HCT116 (cell line): Measurements from ENCODE around the gene CELA2A. TPM values are rescaled to one million over a fixed set of nuclear protein-coding genes. Genes with fewer than 3 reads are reported as not detected.

Experiments used
- ATAC-seq: fragments of 200-7000 bp; cut with Tn5 transposase; 2 replicates; pipeline ENCODE4 v1.9.1; 2020; ENCODE audit warnings: mild to moderate bottlenecking, moderate library complexity
- BruUV-seq: library from RNA; stranded (reverse); fragments of 400-500 nt; replicated peaks from 2 replicates; lab custom pipeline; 2021; lab: Mats Ljungman, UMichigan
- CTCF ChIA-PET: fragments of 300-600 bp; sonication (Branson Sonifier 250); formaldehyde crosslinking; loops from one replicate; lab custom pipeline; 2021; ENCODE audit warnings: antibody characterized with exemption; lab: Charles Lee
- POLR2A ChIA-PET: fragments of 300-600, 350-600 bp; sonication (Branson Sonifier 250); formaldehyde crosslinking; loops from one replicate; lab custom pipeline; 2021; ENCODE audit warnings: antibody characterized with exemption; lab: Charles Lee
- RAD21 ChIA-PET, 2 experiments: fragments of 300-600 bp; sonication (Branson Sonifier 250); formaldehyde crosslinking; loops; one replicate each; lab custom pipeline; 2023; ENCODE audit warnings: low total read pairs in 2 of 2; ENCODE audit not compliant: uncharacterized antibody in 2 of 2, unreplicated experiment in 2 of 2, low non-redundant PET in 1 of 2; lab: Charles Lee
- DNase-seq: peaks from one replicate; pipeline ENCODE4 v3.0.0-alpha.2; 2010; ENCODE audit warnings: low read depth, low spot score
- H2AFZ ChIP-seq: fragments of 200-600 bp; shearing (Covaris generic), sonication (generic); 2 replicates; pipeline ENCODE4 v1.6.1; 2017; ENCODE audit warnings: low read depth, mixed run types, mixed read lengths, antibody characterized with exemption, low read length; ENCODE audit not compliant: poor library complexity, severe bottlenecking
- H3K27ac ChIP-seq: 2 replicates; pipeline ENCODE4 v1.5.1; 2012; ENCODE audit warnings: low read depth, low read length
- H3K27me3 ChIP-seq: fragments of 200-600 bp; sonication (generic); 2 replicates; pipeline ENCODE4 v1.6.1; 2016; ENCODE audit warnings: mixed run types, low read length, mixed read lengths; ENCODE audit not compliant: insufficient read depth
- H3K36me3 ChIP-seq, 2 experiments: fragments of 200-500 bp in 1 of 2; fragments of 200-600 bp in 1 of 2; sonication (Bioruptor generic) in 1 of 2; sonication (generic) in 1 of 2; 2 replicates each; pipeline versions ENCODE4 v1.5.1 to v1.6.1; 2014 to 2016; ENCODE audit warnings: low read length in 2 of 2, inconsistent platforms in 1 of 2, mixed read lengths in 1 of 2, mixed run types in 1 of 2; ENCODE audit not compliant: insufficient read depth in 2 of 2, control insufficient read depth in 1 of 2
- H3K4me1 ChIP-seq, 2 experiments: fragments of 200-600 bp in 1 of 2; sonication (generic) in 1 of 2; 2 replicates each; pipeline versions ENCODE4 v1.5.1 to v1.6.1; 2012 to 2017; ENCODE audit warnings: low read length in 2 of 2, inconsistent platforms in 1 of 2, mild to moderate bottlenecking in 1 of 2, mixed read lengths in 1 of 2, mixed run types in 1 of 2, moderate library complexity in 1 of 2; ENCODE audit not compliant: insufficient read depth in 2 of 2, control insufficient read depth in 1 of 2
- H3K4me2 ChIP-seq: fragments of 200-600 bp; sonication (generic); 2 replicates; pipeline ENCODE4 v1.6.1; 2017; ENCODE audit warnings: mixed run types, low read length, mixed read lengths
- H3K4me3 ChIP-seq, 2 experiments: fragments of 200-600 bp in 1 of 2; sonication (generic) in 1 of 2; replicated peaks in 1 of 2; 2 replicates each; pipeline ENCODE4 v1.5.1; 2011 to 2016; ENCODE audit warnings: low read length in 2 of 2, control low read depth in 1 of 2, low read depth in 1 of 2, mild to moderate bottlenecking in 1 of 2, mixed read lengths in 1 of 2, mixed run types in 1 of 2
- H3K79me2 ChIP-seq: fragments of 200-600 bp; sonication (generic); 2 replicates; pipeline ENCODE4 v1.6.1; 2017; ENCODE audit warnings: mild to moderate bottlenecking, mixed run types, low read length, moderate library complexity, mixed read lengths; ENCODE audit not compliant: insufficient read depth
- H3K9ac ChIP-seq: fragments of 200-600 bp; sonication (generic); 2 replicates; pipeline ENCODE4 v1.6.1; 2016; ENCODE audit warnings: low read length, mixed read lengths
- H3K9me2 ChIP-seq: fragments of 200-600 bp; sonication (generic), shearing (Covaris generic); 2 replicates; pipeline ENCODE4 v1.6.1; 2017; ENCODE audit warnings: mixed run types, mild to moderate bottlenecking, moderate library complexity; ENCODE audit not compliant: insufficient read depth
- H3K9me3 ChIP-seq, 2 experiments: fragments of 200-500 bp in 1 of 2; fragments of 200-600 bp in 1 of 2; sonication (Bioruptor generic) in 1 of 2; sonication (generic) in 1 of 2; 2 replicates each; pipeline ENCODE4 v1.6.1; 2014 to 2017; ENCODE audit warnings: low read length in 2 of 2, mixed read lengths in 2 of 2, inconsistent platforms in 1 of 2, low read depth in 1 of 2, mild to moderate bottlenecking in 1 of 2, mixed run types in 1 of 2, moderate library complexity in 1 of 2; ENCODE audit not compliant: control insufficient read depth in 1 of 2, insufficient read depth in 1 of 2
- H4K20me1 ChIP-seq: fragments of 200-600 bp; sonication (generic), shearing (Covaris generic); 2 replicates; pipeline ENCODE4 v1.6.1; 2017; ENCODE audit warnings: mixed run types, mild to moderate bottlenecking, moderate library complexity; ENCODE audit not compliant: insufficient read depth
- CBX3 ChIP-seq: IDR thresholded peaks from 2 replicates; pipeline ENCODE4 v1.6.1; 2012; ENCODE audit warnings: low read depth
- CEBPB ChIP-seq: IDR thresholded peaks from 2 replicates; pipeline ENCODE4 v1.6.1; 2012; ENCODE audit warnings: low read depth
- CTCF ChIP-seq, 3 experiments: fragments of 200-600 bp in 1 of 3; sonication (generic) in 1 of 3; IDR thresholded peaks in 2 of 3; conservative IDR thresholded peaks in 1 of 3; 2 replicates each; pipeline ENCODE4 v1.5.1; 2012 to 2017; ENCODE audit warnings: low read depth in 2 of 3, low read length in 2 of 3, antibody characterized with exemption in 1 of 3, borderline replicate concordance in 1 of 3, control low read depth in 1 of 3, mild to moderate bottlenecking in 1 of 3, mixed read lengths in 1 of 3, mixed run types in 1 of 3, moderate library complexity in 1 of 3; ENCODE audit not compliant: insufficient read depth in 1 of 3
- EGR1 ChIP-seq: IDR thresholded peaks from 2 replicates; pipeline ENCODE4 v1.6.1; 2012; ENCODE audit warnings: low read depth
- ELF1 ChIP-seq: IDR thresholded peaks from 2 replicates; pipeline ENCODE4 v1.6.1; 2012; ENCODE audit warnings: low read depth, borderline replicate concordance
- JUND ChIP-seq: IDR thresholded peaks from 2 replicates; pipeline ENCODE4 v1.6.1; 2012
- POLR2A ChIP-seq: IDR thresholded peaks from 2 replicates; pipeline ENCODE4 v1.7.0; 2011; ENCODE audit warnings: borderline replicate concordance; ENCODE audit not compliant: insufficient read depth, insufficient read length; ENCODE audit errors: extremely low read depth
- POLR2AphosphoS5 ChIP-seq: IDR thresholded peaks from 2 replicates; pipeline ENCODE4 v1.6.1; 2011; ENCODE audit warnings: mild to moderate bottlenecking, low read depth, low read length, moderate library complexity
- SIN3A ChIP-seq: IDR thresholded peaks from 2 replicates; pipeline ENCODE4 v1.6.1; 2012; ENCODE audit warnings: low read depth
- SP1 ChIP-seq: IDR thresholded peaks from 2 replicates; pipeline ENCODE4 v1.6.1; 2012; ENCODE audit warnings: low read depth
- ZFX ChIP-seq: fragments of 450-650 bp; IDR thresholded peaks from 2 replicates; pipeline ENCODE4 v1.6.1; 2017
- ZNF274 ChIP-seq: fragments of 200-500 bp; sonication (Bioruptor generic); IDR thresholded peaks from 2 replicates; pipeline ENCODE4 v1.6.1; 2014; ENCODE audit warnings: mild to moderate bottlenecking, low read depth, low read length, inconsistent platforms
- intact Hi-C: fragments of 100-400 bp; cut with micrococcal nuclease; formaldehyde crosslinking; loops from 2 replicates; pipeline ENCODE4 v1.10.0; 2022
- total RNA-seq: library from RNA; stranded (reverse); gene quantifications from one replicate; pipeline ENCODE4 v1.2.1, GENCODE V29; 2021; ENCODE audit not compliant: unreplicated experiment
- TF ChIP-seq, protein P1 (sequence below): IDR thresholded peaks from 2 replicates; pipeline ENCODE4 v1.6.1; 2012
- TF ChIP-seq, protein P2 (sequence below): IDR thresholded peaks from 2 replicates; pipeline ENCODE4 v1.6.1; 2011; ENCODE audit warnings: mild to moderate bottlenecking, low read length, moderate library complexity; ENCODE audit not compliant: insufficient replicate concordance; ENCODE audit errors: extremely low read depth
- TF ChIP-seq, protein P3 (sequence below): IDR thresholded peaks from 2 replicates; pipeline ENCODE4 v1.6.1; 2012; ENCODE audit warnings: low read depth

CELA2A gene
- total RNA-seq, 1 experiment from 2014 or later: 1.6 TPM

DNA sequence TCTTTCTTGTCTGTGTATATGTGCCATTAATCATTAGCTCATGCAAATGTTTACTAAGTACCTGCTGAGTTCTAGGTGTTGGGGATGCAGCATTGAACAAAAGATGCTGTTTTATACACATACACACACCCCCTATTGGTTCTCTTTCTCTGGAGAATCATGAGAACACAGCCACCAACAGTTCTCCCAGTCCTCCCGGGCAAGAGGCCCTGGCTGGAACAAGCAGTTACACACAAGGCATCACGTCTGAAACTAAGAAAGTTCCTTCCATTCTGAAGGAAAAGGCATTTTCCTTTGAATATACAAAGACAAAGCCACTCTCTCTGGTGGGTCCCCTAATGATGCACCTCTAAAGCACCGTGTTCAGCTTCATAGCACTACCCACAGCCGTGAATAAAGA is 56.7 kb downstream of the CELA2A start:
- intact Hi-C loops: no loop called here
- Histone ChIP-seq H3K27ac (no peak overlapping the region), H3K36me3 (peaks cover 2 to 5% of the 10 kb centered on the region in 2 experiments; a peak in 1 of 4 replicates), H2AFZ (no peak overlapping the region), H3K4me2 (no peak overlapping the region), H3K27me3 (no peaks in the 10 kb centered on the region), H3K4me3 (no peak overlapping the region), H3K9me3 (no peaks in the 10 kb centered on the region), H3K4me1 (no peaks in the 10 kb centered on the region), H4K20me1 (no peaks in the 10 kb centered on the region), H3K9me2 (no peaks in the 10 kb centered on the region), H3K9ac (no peak overlapping the region), H3K79me2 (no peaks in the 10 kb centered on the region)
- RAD21 ChIA-PET: no interaction called here
- CTCF ChIA-PET: no interaction called here
- no peak for TF ChIP-seq POLR2AphosphoS5
- no peak for TF ChIP-seq SIN3A
- TF ChIP-seq ZFX: no peak
- TF ChIP-seq, protein P1, sequence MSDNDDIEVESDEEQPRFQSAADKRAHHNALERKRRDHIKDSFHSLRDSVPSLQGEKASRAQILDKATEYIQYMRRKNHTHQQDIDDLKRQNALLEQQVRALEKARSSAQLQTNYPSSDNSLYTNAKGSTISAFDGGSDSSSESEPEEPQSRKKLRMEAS: no peak
- no peak for TF ChIP-seq EGR1
- no peak for TF ChIP-seq POLR2A
- TF ChIP-seq ELF1: no peak
- TF ChIP-seq ZNF274: no peak
- no peak for TF ChIP-seq CEBPB
- DNase-seq: no peak
- BruUV-seq: no TSS peak
- ATAC-seq: no peak
- POLR2A ChIA-PET: no interaction called here

- no TSS peak for BruUV-seq
- H3K79me2 ChIP-seq: no peaks in the 10 kb centered on the region
- no peaks in the 10 kb centered on the region for H3K27me3 ChIP-seq
- H3K4me3 ChIP-seq: no peak overlapping the region
- no peak overlapping the region for H3K27ac ChIP-seq
- CTCF ChIA-PET: no interaction called here
- RAD21 ChIA-PET: no interaction called here
- no peaks in the 10 kb centered on the region for H3K4me1 ChIP-seq
- no peak overlapping the region for H3K4me2 ChIP-seq
- no peak overlapping the region for H2AFZ ChIP-seq
- ATAC-seq (no peak), DNase-seq (no peak)
- no peaks in the 10 kb centered on the region for H3K9me2 ChIP-seq
- H4K20me1 ChIP-seq: no peaks in the 10 kb centered on the region
- H3K9me3 ChIP-seq: no peaks in the 10 kb centered on the region
- peaks cover 2 to 5% of the 10 kb centered on the region in 2 experiments; a peak in 1 of 4 replicates for H3K36me3 ChIP-seq
- intact Hi-C loops: no loop called here
- POLR2A ChIA-PET: no interaction called here
- H3K9ac ChIP-seq: no peak overlapping the region
- TF ChIP-seq JUND: no peak
- TF ChIP-seq ELF1: no peak
- no peak for TF ChIP-seq SIN3A
- TF ChIP-seq CBX3: no peak
- TF ChIP-seq, protein P2, sequence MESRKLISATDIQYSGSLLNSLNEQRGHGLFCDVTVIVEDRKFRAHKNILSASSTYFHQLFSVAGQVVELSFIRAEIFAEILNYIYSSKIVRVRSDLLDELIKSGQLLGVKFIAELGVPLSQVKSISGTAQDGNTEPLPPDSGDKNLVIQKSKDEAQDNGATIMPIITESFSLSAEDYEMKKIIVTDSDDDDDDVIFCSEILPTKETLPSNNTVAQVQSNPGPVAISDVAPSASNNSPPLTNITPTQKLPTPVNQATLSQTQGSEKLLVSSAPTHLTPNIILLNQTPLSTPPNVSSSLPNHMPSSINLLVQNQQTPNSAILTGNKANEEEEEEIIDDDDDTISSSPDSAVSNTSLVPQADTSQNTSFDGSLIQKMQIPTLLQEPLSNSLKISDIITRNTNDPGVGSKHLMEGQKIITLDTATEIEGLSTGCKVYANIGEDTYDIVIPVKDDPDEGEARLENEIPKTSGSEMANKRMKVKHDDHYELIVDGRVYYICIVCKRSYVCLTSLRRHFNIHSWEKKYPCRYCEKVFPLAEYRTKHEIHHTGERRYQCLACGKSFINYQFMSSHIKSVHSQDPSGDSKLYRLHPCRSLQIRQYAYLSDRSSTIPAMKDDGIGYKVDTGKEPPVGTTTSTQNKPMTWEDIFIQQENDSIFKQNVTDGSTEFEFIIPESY: no peak
- no peak for TF ChIP-seq SP1
- TF ChIP-seq CTCF (IDR thresholded peaks at IDR 0.05 in 2 of 3, conservative IDR thresholded peaks at IDR 0.05 in 1 of 3; ENCODE audit: borderline replicate concordance in 1 of 3, insufficient read depth in 1 of 3, low read depth in 2 of 3, low read length in 2 of 3): no peak
- TF ChIP-seq, protein P3, sequence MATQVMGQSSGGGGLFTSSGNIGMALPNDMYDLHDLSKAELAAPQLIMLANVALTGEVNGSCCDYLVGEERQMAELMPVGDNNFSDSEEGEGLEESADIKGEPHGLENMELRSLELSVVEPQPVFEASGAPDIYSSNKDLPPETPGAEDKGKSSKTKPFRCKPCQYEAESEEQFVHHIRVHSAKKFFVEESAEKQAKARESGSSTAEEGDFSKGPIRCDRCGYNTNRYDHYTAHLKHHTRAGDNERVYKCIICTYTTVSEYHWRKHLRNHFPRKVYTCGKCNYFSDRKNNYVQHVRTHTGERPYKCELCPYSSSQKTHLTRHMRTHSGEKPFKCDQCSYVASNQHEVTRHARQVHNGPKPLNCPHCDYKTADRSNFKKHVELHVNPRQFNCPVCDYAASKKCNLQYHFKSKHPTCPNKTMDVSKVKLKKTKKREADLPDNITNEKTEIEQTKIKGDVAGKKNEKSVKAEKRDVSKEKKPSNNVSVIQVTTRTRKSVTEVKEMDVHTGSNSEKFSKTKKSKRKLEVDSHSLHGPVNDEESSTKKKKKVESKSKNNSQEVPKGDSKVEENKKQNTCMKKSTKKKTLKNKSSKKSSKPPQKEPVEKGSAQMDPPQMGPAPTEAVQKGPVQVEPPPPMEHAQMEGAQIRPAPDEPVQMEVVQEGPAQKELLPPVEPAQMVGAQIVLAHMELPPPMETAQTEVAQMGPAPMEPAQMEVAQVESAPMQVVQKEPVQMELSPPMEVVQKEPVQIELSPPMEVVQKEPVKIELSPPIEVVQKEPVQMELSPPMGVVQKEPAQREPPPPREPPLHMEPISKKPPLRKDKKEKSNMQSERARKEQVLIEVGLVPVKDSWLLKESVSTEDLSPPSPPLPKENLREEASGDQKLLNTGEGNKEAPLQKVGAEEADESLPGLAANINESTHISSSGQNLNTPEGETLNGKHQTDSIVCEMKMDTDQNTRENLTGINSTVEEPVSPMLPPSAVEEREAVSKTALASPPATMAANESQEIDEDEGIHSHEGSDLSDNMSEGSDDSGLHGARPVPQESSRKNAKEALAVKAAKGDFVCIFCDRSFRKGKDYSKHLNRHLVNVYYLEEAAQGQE: no peak
These were observed 57.4 kb downstream of the CELA2A start for GRCh38 chr1:15513919-15514318.
